Measurements from ENCODE around the gene ADORA1. TPM values are rescaled to one million over a fixed set of nuclear protein-coding genes. Genes with fewer than 3 reads are reported as not detected.

The ADORA1 gene
- total RNA-seq, 2 experiments from 2014 or later = not detected

DNA sequence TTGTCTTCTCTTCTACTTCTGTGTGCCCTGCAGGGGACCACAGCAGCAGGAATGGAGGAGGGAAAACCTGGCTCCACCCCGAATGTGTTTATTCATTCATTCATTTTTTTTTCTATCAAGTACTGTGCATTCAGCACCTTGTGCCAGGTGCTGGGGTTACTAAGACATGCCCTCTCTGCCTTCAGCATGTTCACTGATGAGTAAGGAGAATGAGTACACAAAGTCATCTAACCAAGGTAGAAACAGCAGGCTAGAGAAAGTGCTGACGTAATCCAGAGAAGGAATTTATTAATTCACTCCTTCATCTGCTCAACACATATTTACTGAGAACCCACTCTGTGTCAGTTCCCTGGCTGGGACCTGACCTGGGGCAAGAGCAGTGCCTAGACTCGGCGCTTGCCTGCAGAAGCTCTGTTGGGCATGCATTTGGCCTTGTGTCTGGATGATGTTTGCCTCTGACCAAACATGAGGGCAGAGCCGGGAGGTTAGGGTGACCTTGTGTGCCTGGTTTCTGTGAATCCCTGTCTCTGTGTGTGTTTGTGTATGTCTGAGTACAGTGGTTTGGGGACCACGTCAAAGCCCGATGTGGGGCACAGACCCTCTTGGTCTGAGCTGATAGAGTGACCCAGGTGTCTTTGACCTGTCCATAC is 38.4 kb upstream of the ADORA1 start:
- DNase-seq (no peak), ATAC-seq (no peak)
- intact Hi-C loops (cut with micrococcal nuclease) = no loop called here
- no peaks in the 10 kb centered on the region for H3K4me1 Mint-ChIP-seq (ENCODE audit: low read depth)
- no peak for TF ChIP-seq CTCF (IDR thresholded peaks at IDR 0.05)
- H3K27me3 Mint-ChIP-seq = peaks cover 14% of the 10 kb centered on the region
- CTCF ChIA-PET = interaction anchor here (1.3 to 1.6 kb wide), 2 partner anchors 49 to 129 kb away, joined by 4 to 7 read pairs; no protein-coding TSS in a partner anchor
- H3K4me3 Mint-ChIP-seq = no peak overlapping the region
- POLR2A ChIA-PET = interaction anchor here (1.4 kb wide), 1 partner anchor 23 kb away, joined by 5 read pairs; no protein-coding TSS in a partner anchor
- no peaks in the 10 kb centered on the region for H3K36me3 Mint-ChIP-seq (ENCODE audit: low read depth)
- no peak overlapping the region for H3K27ac Mint-ChIP-seq
- H3K9me3 Mint-ChIP-seq = peaks cover 2% of the 10 kb centered on the region

GRCh38 chr1:203089651-203090045 is 37.9 kb upstream of the ADORA1 start:
- intact Hi-C loops (cut with micrococcal nuclease) = no loop called here
- H3K27ac Mint-ChIP-seq = no peak overlapping the region
- H3K9me3 Mint-ChIP-seq = peaks cover 5% of the 10 kb centered on the region
- ATAC-seq = no peak
- POLR2A ChIA-PET = no interaction called here
- CTCF ChIA-PET = no interaction called here
- H3K36me3 Mint-ChIP-seq (ENCODE audit: low read depth) = no peaks in the 10 kb centered on the region
- no peaks in the 10 kb centered on the region for H3K4me1 Mint-ChIP-seq (ENCODE audit: low read depth)
- H3K4me3 Mint-ChIP-seq = no peak overlapping the region
- DNase-seq = no peak
- H3K27me3 Mint-ChIP-seq = peaks cover 14% of the 10 kb centered on the region
- no peak for TF ChIP-seq CTCF (IDR thresholded peaks at IDR 0.05)

DNA sequence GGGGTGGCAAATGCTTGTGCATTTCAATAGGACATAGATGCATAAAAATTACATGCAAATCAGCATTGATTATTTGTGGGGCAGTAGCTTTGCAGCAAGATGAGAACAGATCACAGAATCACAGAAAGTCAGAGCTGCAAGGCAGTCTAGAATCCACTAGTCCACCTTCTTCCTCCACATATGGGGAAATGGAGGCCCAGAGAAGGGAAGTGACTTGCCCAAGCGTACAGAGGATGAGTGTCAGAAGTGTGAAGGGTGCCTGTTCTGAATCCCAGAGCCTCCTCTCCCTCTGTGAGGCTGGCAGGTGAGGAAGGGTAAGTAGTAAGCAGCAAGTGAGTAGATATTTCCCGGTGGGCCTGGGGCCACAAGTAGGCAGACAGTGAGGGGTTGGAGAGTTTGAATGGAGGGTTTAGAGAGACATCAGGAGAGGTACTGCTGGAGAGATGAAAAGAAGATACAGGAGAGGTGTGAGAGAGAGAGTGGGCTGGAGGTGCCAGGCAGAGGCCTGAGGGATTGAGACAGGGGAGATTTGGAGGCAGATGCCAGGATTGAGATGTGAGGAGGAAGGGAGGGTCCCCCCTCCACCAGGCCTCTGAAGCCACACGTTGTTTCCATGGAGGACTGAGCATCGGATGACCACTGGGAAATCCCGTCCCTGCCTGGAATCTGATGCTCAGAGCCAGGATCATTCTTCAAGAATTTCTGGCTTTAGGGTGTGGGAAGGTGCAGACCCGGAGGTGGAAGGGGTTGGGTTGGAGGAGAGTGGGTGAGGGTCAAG is 36.9 kb upstream of the ADORA1 start:
- CTCF ChIA-PET = no interaction called here
- no peak for DNase-seq

DNA sequence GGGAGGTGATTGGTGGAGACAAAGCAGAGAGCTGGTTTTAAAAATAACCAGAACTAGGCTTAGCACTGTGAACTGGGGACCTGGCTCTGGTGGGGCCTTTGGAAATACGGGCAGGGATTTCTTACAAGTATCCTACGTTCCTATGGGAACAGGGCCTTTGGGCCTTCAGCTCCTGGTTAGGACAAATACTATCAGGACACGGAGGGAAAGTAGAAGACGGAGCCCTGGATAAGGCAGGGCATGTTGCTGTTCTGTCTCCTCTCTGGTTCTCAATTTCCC is 36.4 kb upstream of the ADORA1 start:
- Mint-ChIP-seq H3K27ac (no peak overlapping the region), H3K36me3 (ENCODE audit: low read depth) (no peaks in the 10 kb centered on the region), H3K4me3 (no peak overlapping the region), H3K9me3 (peaks cover 18% of the 10 kb centered on the region), H3K27me3 (peaks cover 14% of the 10 kb centered on the region), H3K4me1 (ENCODE audit: low read depth) (no peaks in the 10 kb centered on the region)
- POLR2A ChIA-PET = no interaction called here
- intact Hi-C loops (cut with micrococcal nuclease) = no loop called here
- ATAC-seq (no peak), DNase-seq (no peak)
- TF ChIP-seq CTCF (IDR thresholded peaks at IDR 0.05) = no peak
- CTCF ChIA-PET = no interaction called here

More for the DNA sequence above, 36.9 kb upstream of the ADORA1 start:
- intact Hi-C loops (cut with micrococcal nuclease) = no loop called here
- H3K4me3 Mint-ChIP-seq = no peak overlapping the region
- POLR2A ChIA-PET = no interaction called here
- peaks cover 15% of the 10 kb centered on the region for H3K9me3 Mint-ChIP-seq
- no peak for ATAC-seq
- H3K27me3 Mint-ChIP-seq = peaks cover 14% of the 10 kb centered on the region
- H3K4me1 Mint-ChIP-seq (ENCODE audit: low read depth) = no peaks in the 10 kb centered on the region
- H3K36me3 Mint-ChIP-seq (ENCODE audit: low read depth) = no peaks in the 10 kb centered on the region
- TF ChIP-seq CTCF (IDR thresholded peaks at IDR 0.05) = no peak
- no peak overlapping the region for H3K27ac Mint-ChIP-seq

DNA sequence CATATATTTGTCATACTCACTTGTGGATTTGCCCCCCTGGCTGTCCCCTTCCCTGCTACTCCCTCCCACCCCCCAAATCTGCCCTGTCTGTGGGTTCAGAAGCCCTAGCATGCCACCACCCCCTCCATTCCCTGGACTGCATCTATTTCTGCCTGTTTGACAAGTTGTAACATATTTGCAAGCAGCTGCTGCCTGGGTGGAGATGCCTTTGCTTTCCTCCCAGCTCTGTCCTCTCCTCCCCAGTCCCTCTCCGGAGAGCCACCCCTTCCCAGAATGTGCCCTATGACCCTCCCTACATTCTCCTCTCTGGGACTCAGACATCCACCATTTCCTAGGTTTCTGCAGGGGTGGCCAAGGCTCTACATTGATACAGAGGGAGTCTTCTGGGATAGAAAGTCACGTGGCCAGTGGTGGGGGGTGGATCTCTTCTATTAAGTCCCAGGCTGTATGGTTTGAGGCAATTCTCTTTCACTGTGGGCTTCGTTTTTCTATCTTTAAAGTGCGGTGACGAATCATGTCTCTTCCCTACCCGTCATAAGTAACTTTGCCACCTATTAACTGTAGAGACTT is 35.7 kb upstream of the ADORA1 start:
- POLR2A ChIA-PET = no interaction called here
- no peak for ATAC-seq
- Mint-ChIP-seq H3K27me3 (peaks cover 14% of the 10 kb centered on the region), H3K9me3 (peaks cover 19% of the 10 kb centered on the region), H3K36me3 (ENCODE audit: low read depth) (no peaks in the 10 kb centered on the region), H3K27ac (no peak overlapping the region), H3K4me1 (ENCODE audit: low read depth) (no peaks in the 10 kb centered on the region), H3K4me3 (no peak overlapping the region)
- DNase-seq = no peak
- CTCF ChIA-PET = no interaction called here
- intact Hi-C loops (cut with micrococcal nuclease) = no loop called here
- TF ChIP-seq CTCF (IDR thresholded peaks at IDR 0.05) = no peak

Data from activated CD8-positive, alpha-beta T cell treated with anti-CD3 and anti-CD28 coated beads for 36 hours (primary cell).